ENCODE data around the gene SRPRA.

GRCh38 chr11:126279191-126279590 is 10.5 kb upstream of the SRPRA start:
- TF ChIP-seq, protein P1, sequence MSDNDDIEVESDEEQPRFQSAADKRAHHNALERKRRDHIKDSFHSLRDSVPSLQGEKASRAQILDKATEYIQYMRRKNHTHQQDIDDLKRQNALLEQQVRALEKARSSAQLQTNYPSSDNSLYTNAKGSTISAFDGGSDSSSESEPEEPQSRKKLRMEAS (IDR thresholded peaks at IDR 0.05), result no peak
- TF ChIP-seq EP300 (IDR thresholded peaks at IDR 0.05; ENCODE audit: borderline replicate concordance) (no peak), USF1 (IDR thresholded peaks at IDR 0.05) (no peak), TAF1 (IDR thresholded peaks at IDR 0.05; ENCODE audit: low read depth) (no peak), TCF12 (IDR thresholded peaks at IDR 0.05; ENCODE audit: low read depth) (no peak), FOXM1 (IDR thresholded peaks at IDR 0.05; ENCODE audit: borderline replicate concordance, low read depth) (no peak), YY1 (IDR thresholded peaks at IDR 0.05; ENCODE audit: low read depth) (no peak), CEBPB (IDR thresholded peaks at IDR 0.05) (no peak), RAD21 (IDR thresholded peaks at IDR 0.05; ENCODE audit: low read depth) (no peak)
- TF ChIP-seq, protein P2, sequence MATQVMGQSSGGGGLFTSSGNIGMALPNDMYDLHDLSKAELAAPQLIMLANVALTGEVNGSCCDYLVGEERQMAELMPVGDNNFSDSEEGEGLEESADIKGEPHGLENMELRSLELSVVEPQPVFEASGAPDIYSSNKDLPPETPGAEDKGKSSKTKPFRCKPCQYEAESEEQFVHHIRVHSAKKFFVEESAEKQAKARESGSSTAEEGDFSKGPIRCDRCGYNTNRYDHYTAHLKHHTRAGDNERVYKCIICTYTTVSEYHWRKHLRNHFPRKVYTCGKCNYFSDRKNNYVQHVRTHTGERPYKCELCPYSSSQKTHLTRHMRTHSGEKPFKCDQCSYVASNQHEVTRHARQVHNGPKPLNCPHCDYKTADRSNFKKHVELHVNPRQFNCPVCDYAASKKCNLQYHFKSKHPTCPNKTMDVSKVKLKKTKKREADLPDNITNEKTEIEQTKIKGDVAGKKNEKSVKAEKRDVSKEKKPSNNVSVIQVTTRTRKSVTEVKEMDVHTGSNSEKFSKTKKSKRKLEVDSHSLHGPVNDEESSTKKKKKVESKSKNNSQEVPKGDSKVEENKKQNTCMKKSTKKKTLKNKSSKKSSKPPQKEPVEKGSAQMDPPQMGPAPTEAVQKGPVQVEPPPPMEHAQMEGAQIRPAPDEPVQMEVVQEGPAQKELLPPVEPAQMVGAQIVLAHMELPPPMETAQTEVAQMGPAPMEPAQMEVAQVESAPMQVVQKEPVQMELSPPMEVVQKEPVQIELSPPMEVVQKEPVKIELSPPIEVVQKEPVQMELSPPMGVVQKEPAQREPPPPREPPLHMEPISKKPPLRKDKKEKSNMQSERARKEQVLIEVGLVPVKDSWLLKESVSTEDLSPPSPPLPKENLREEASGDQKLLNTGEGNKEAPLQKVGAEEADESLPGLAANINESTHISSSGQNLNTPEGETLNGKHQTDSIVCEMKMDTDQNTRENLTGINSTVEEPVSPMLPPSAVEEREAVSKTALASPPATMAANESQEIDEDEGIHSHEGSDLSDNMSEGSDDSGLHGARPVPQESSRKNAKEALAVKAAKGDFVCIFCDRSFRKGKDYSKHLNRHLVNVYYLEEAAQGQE (IDR thresholded peaks at IDR 0.05; ENCODE audit: low read depth), result no peak

Measured in Ishikawa (cell line).